CD4-positive, alpha-beta T cell (primary cell): ENCODE data around the gene GGT7. TPM values are rescaled to one million over a fixed set of nuclear protein-coding genes. Genes with fewer than 3 reads are reported as not detected.
A peak's percentile ranks its signal among the peaks of the same experiment; 100 is the strongest.

Source experiments
- ATAC-seq: fragments of 200-7000 bp; cut with Tn5 transposase; one replicate; pipeline ENCODE4 v1.10.0; 2022; ENCODE audit warnings: mild to moderate bottlenecking; ENCODE audit not compliant: poor library complexity
- CTCF ChIA-PET: fragments of 350-600 bp; sonication (Branson Sonifier 250); formaldehyde crosslinking; loops from one replicate; lab custom pipeline; 2021; ENCODE audit warnings: antibody characterized with exemption, inconsistent platforms; lab: Charles Lee
- POLR2A ChIA-PET: fragments of 350-600 bp; sonication (Branson Sonifier 250); formaldehyde crosslinking; loops from one replicate; lab custom pipeline; 2021; ENCODE audit warnings: antibody characterized with exemption, inconsistent platforms; lab: Charles Lee
- DNase-seq, 14 experiments: peaks; one replicate each; pipeline ENCODE4 v3.0.0-alpha.2; 2013 to 2020; ENCODE audit warnings: mixed read lengths in 2 of 14
- H3K27ac ChIP-seq, 2 donors: one replicate each; pipeline versions ENCODE4 v1.5.1 to v1.7.0; 2013; ENCODE audit warnings: low read length in 2 of 2, low read depth in 1 of 2, mild to moderate bottlenecking in 1 of 2
- H3K27me3 ChIP-seq, 2 experiments: 1 replicate in 1 of 2; 2 replicates in 1 of 2; pipeline versions ENCODE4 v1.6.1 to v1.7.0; 2013; ENCODE audit warnings: low read length in 2 of 2, control low read depth in 1 of 2, mild to moderate bottlenecking in 1 of 2, moderate library complexity in 1 of 2; ENCODE audit not compliant: insufficient read depth in 2 of 2, control insufficient read depth in 1 of 2
- H3K36me3 ChIP-seq: one replicate; pipeline ENCODE4 v1.6.1; 2013; ENCODE audit warnings: low read length, control low read depth; ENCODE audit not compliant: insufficient read depth
- H3K4me1 ChIP-seq: one replicate; pipeline ENCODE4 v1.6.1; 2013; ENCODE audit warnings: low read length, control low read depth; ENCODE audit not compliant: insufficient read depth
- H3K4me3 ChIP-seq: one replicate; pipeline ENCODE4 v1.5.1; 2013; ENCODE audit warnings: mild to moderate bottlenecking, low read length, moderate library complexity
- H3K9me3 ChIP-seq, 2 experiments: 1 replicate in 1 of 2; 2 replicates in 1 of 2; pipeline versions ENCODE4 v1.6.1 to v1.7.0; 2013; ENCODE audit warnings: low read length in 2 of 2, mild to moderate bottlenecking in 2 of 2, control low read depth in 1 of 2, moderate library complexity in 1 of 2; ENCODE audit not compliant: control insufficient read depth in 1 of 2, insufficient read depth in 1 of 2
- H3K27ac Mint-ChIP-seq: one replicate; pipeline ENCODE4 v1.8.0; 2020; ENCODE audit warnings: mixed read lengths
- H3K27me3 Mint-ChIP-seq: one replicate; pipeline ENCODE4 v1.8.0; 2021; ENCODE audit warnings: mixed read lengths
- H3K36me3 Mint-ChIP-seq: one replicate; pipeline ENCODE4 v1.8.0; 2021; ENCODE audit warnings: low read depth, mixed read lengths
- H3K4me1 Mint-ChIP-seq: one replicate; pipeline ENCODE4 v1.8.0; 2021; ENCODE audit warnings: low read depth, mixed read lengths
- H3K4me3 Mint-ChIP-seq: one replicate; pipeline ENCODE4 v1.8.0; 2020; ENCODE audit warnings: mild to moderate bottlenecking, mixed read lengths
- H3K9me3 Mint-ChIP-seq: one replicate; pipeline ENCODE4 v1.8.0; 2020; ENCODE audit warnings: mixed read lengths
- intact Hi-C, 2 experiments: fragments of 100-400 bp; cut with DNase I in 1 of 2; cut with micrococcal nuclease in 1 of 2; formaldehyde crosslinking; loops; one replicate each; pipeline versions ENCODE4 v1.15.1 to v1.9.0; 2023 to 2025; cut with DNase I, micrococcal nuclease
- total RNA-seq, 174 experiments: library from RNA in 2 of 174; stranded (reverse) in 2 of 174; gene quantifications; one replicate each; pipeline ENCODE4 v1.2.3 and lab custom pipeline; 2021 to 2026
- TF ChIP-seq, protein P1 (sequence below): fragments of 200-600 bp; IDR thresholded peaks from one replicate; pipeline ENCODE4 v1.8.0; 2022; ENCODE audit warnings: antibody characterized with exemption, mild to moderate bottlenecking

Gene GGT7
- total RNA-seq, 2 experiments from 2014 or later = 32.4 to 32.6 TPM

DNA sequence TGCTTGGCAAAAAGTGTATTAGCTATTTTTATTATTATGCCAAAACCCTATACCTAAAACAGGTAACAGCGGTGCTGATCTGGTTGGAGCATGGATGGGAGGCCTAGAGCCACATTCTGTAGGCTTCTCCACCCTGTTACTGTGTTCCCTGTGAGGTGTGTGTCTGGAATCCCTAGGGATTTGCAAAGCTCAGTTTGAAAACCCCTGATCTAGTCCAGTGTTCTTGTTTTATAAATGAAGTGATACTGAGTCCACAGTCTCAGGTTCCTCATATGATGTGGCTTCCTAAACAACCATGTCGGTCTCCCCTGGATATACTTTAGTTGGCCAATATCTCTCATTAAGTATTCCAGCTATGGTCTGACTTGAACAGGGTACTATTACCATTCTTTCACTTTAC is 20.0 kb upstream of the GGT7 start:
- Histone ChIP-seq H3K27me3 (no peaks in the 10 kb centered on the region), H3K4me1 (peaks cover 8% of the 10 kb centered on the region), H3K36me3 (no peaks in the 10 kb centered on the region), H3K4me3 (no peak overlapping the region), H3K27ac (no peak overlapping the region), H3K9me3 (no peaks in the 10 kb centered on the region)
- ChIA-PET CTCF (no interaction called here), POLR2A (no interaction called here)
- Mint-ChIP-seq H3K4me1 (peaks cover 33% of the 10 kb centered on the region), H3K4me3 (no peak overlapping the region), H3K27ac (no peak overlapping the region), H3K9me3 (no peaks in the 10 kb centered on the region), H3K27me3 (no peaks in the 10 kb centered on the region), H3K36me3 (no peaks in the 10 kb centered on the region)
- no peak for ATAC-seq
- DNase-seq = no peak
- TF ChIP-seq, protein P1, sequence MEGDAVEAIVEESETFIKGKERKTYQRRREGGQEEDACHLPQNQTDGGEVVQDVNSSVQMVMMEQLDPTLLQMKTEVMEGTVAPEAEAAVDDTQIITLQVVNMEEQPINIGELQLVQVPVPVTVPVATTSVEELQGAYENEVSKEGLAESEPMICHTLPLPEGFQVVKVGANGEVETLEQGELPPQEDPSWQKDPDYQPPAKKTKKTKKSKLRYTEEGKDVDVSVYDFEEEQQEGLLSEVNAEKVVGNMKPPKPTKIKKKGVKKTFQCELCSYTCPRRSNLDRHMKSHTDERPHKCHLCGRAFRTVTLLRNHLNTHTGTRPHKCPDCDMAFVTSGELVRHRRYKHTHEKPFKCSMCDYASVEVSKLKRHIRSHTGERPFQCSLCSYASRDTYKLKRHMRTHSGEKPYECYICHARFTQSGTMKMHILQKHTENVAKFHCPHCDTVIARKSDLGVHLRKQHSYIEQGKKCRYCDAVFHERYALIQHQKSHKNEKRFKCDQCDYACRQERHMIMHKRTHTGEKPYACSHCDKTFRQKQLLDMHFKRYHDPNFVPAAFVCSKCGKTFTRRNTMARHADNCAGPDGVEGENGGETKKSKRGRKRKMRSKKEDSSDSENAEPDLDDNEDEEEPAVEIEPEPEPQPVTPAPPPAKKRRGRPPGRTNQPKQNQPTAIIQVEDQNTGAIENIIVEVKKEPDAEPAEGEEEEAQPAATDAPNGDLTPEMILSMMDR = no peak
- intact Hi-C loops = no loop called here

DNA sequence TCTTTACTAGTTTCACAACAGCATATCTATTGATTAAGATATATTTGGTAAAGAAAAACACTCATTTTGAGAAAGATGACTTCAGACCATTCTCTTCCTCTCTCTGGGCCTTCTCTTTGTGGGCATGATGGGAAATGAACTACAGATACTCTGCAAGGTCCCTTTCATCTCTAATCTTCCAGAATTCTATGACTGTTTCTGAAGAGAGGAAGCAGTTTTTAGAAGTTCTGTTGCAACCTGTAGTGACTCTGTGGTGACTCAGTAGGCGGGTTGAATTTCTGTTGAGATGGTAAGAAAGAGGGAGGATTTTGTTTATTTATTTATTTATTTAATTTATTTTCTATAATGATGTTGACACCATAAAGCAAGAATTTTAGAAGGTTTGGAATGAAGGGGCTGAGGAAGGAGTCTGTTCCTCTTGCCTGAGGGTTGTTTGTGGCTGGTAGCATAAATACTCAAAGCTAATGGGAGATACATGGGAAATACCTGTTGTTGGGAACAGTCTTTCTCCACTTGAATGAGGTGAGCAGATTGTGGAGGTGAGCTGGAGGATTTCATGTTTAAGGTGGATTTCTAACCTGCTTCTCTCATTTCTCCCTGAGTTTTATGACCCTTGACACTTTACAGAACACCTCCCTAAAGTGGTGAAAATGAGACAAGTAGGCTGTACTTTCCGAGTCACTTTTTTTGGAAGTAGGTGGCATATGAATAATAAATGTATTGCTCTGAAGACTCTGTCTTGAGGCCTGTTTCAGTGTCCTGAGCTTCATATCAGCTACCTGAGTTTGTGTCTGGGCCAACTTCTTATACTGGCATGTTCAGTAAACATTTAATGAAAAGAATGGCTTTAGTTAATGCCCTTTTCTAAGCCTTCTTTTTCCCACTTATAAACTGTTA is 18.8 kb upstream of the GGT7 start:
- Mint-ChIP-seq H3K27me3 (no peaks in the 10 kb centered on the region), H3K9me3 (no peaks in the 10 kb centered on the region), H3K4me3 (no peak overlapping the region), H3K36me3 (peaks cover 5% of the 10 kb centered on the region), H3K27ac (peak overlapping the region; percentile 45), H3K4me1 (peaks cover 33% of the 10 kb centered on the region)
- peak in 5 of 14 experiments; percentile 7 to 64 (median 32) for DNase-seq
- Histone ChIP-seq H3K4me1 (peaks cover 8% of the 10 kb centered on the region), H3K27me3 (no peaks in the 10 kb centered on the region), H3K4me3 (no peak overlapping the region), H3K27ac (no peak overlapping the region), H3K36me3 (no peaks in the 10 kb centered on the region), H3K9me3 (no peaks in the 10 kb centered on the region)
- intact Hi-C loops = no loop called here
- ChIA-PET CTCF (interaction anchor here (0.8 to 0.9 kb wide), 2 partner anchors 10 to 12 kb away, joined by 3 read pairs; no protein-coding TSS in a partner anchor), POLR2A (interaction anchor here (0.6 kb wide), 1 partner anchor 11 kb away, joined by 3 read pairs; no protein-coding TSS in a partner anchor)
- TF ChIP-seq, protein P1 = no peak
- ATAC-seq = peak; percentile 89

DNA sequence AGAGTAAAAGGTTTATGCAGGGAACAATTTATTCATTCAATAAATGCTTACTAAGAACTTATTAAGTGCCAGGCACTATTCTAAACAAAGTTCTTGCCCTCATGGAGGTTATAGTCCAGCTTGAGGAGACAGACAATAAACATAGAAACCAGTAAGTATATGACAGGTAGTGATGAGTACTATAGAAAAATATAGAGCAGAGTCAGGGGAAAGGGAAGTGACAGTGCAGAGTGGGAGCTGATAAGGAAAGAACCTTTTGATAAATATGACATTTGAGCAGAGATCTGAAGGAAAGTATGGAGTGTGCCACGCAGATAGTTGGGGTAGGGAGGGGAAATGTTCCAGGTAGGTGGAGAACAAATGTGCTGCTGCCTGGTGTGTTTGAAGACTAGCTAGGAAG is 15.8 kb upstream of the GGT7 start:
- Histone ChIP-seq H3K27ac (no peak overlapping the region), H3K36me3 (peaks cover 7% of the 10 kb centered on the region), H3K4me3 (no peak overlapping the region), H3K9me3 (no peaks in the 10 kb centered on the region), H3K4me1 (peaks cover 8% of the 10 kb centered on the region), H3K27me3 (no peaks in the 10 kb centered on the region)
- no peak for DNase-seq
- Mint-ChIP-seq H3K27ac (no peak overlapping the region), H3K27me3 (no peaks in the 10 kb centered on the region), H3K36me3 (peaks cover 16% of the 10 kb centered on the region), H3K4me3 (no peak overlapping the region), H3K9me3 (no peaks in the 10 kb centered on the region), H3K4me1 (peaks cover 28% of the 10 kb centered on the region)
- intact Hi-C loops = no loop called here
- no peak for ATAC-seq
- TF ChIP-seq, protein P1 = no peak
- POLR2A ChIA-PET = interaction anchor here (1.5 kb wide), 1 partner anchor 12 kb away, joined by 4 read pairs; no protein-coding TSS in a partner anchor
- CTCF ChIA-PET = interaction anchor here (0.6 to 1.5 kb wide), 2 partner anchors 37 to 68 kb away, joined by 3 to 4 read pairs; partner anchors contain the start of genes GSS and MYH7B
